ENCODE measurements around the gene KLHL13. TPM values are rescaled to one million over a fixed set of nuclear protein-coding genes. Genes with fewer than 3 reads are reported as not detected.

The KLHL13 gene, protein sequence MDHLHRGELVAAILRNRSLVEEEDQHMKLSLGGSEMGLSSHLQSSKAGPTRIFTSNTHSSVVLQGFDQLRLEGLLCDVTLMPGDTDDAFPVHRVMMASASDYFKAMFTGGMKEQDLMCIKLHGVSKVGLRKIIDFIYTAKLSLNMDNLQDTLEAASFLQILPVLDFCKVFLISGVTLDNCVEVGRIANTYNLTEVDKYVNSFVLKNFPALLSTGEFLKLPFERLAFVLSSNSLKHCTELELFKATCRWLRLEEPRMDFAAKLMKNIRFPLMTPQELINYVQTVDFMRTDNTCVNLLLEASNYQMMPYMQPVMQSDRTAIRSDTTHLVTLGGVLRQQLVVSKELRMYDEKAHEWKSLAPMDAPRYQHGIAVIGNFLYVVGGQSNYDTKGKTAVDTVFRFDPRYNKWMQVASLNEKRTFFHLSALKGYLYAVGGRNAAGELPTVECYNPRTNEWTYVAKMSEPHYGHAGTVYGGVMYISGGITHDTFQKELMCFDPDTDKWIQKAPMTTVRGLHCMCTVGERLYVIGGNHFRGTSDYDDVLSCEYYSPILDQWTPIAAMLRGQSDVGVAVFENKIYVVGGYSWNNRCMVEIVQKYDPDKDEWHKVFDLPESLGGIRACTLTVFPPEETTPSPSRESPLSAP
- 18.0 and 28.5 TPM in 2 replicates for total RNA-seq

GRCh38 chrX:118116713-118117550 lies at the start of gene KLHL13:
KLHL13 (minus strand) TSS chrX:118116810; CDS start chrX:118028473, 88,337 bp downstream.

Other genes with a start within 250 kb of the KLHL13 start
- gene WDR44, start 229.3 kb upstream of the KLHL13 start, total RNA-seq = 17.0 and 18.3 TPM in 2 replicates

All from smooth muscle cell of trachea (primary cell).